Head of caudate nucleus (tissue), 42 donors: ENCODE measurements around the gene MYO7A.
A peak's percentile ranks its signal among the peaks of the same experiment; 100 is the strongest.

Experiments used
- DNase-seq, 42 donors: peaks; one replicate each; pipeline versions ENCODE4 v3.0.0 to v3.0.0-alpha.2; 2020 to 2021; ENCODE audit warnings: mixed read lengths in 7 of 42
- intact Hi-C: fragments of 100-400 bp; cut with DNase I; formaldehyde crosslinking; loops from one replicate; pipeline ENCODE4 v1.15.0; 2022

MYO7A gene

DNA sequence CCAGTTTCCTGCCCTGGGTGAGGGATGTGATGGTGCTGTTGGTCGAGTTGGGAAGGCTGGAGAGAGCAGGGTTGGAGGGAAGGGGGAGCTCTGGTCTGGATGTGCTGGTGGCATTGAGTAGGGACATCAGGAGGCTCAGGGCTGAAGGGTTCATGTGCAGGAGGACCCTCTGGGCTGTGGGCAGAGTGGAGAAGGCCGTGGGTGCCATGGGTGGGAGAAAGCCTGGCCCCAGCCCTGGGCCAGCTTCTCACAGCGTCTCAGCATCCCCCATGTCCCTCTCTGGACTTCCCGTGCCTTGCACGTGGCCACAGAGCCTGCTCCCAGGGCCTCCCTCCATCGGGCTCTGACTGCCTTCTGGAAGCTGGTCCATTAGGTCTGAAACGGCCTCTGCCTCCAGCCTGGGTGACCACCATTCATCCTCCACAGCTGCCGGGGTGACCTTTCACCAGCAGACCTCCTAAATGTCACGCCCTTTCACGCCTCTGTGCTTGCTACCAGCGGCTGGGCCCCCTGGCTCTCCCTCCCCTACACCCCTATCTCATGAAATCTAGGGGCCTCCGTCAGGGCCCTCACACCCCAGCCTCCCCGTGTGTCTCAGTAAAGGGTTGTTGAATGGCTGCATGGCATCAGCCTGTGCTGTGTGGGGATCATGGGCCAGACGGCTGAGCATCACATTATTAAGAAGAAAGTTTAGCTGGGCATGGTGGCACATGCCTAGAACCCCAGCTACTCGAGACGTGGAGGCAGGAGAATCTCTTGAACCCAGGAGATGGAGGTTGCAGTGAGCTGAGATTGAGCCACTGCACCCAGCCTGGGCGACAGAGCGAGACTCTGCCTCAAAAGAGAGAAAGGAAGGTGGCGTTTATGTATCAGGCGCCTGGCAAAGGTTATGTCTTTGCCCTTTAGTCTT lies 25.5 kb downstream of the MYO7A start:
- DNase-seq: no peak
- intact Hi-C loops: no loop called here

DNA sequence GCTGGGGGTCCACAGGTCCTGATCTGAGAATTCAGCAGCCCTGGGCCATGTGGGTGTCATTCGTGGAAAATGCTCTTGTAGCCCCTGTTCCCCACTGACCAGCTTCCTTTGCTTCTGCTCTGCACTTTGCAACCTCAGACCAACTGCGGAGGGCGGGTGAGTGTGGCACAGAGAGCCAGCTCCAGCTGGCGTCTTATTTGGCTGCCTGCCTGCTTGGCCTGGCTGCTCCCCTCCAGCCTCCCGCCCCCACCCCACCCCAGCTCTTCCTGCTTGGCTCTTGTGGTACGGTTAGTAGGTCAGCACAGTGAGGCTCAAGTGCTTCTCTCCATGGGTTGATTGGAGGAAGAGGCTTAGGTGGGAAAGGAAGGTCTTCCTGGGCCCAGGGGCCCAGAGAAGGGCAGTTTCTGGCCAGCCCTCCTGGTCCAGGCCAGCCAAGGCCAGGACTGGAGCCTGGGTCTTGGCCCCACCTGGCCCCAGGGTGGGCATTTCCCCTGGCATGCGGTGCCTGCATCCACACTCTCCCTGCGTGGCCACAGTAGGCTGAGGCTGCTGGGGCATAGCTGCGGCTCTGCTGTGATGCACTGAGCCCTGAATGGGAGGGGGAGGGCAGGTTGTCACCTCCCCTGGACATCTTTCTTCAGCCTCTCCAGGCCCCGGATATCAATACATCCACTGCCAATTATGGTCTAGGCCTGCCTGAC lies 26.5 kb downstream of the MYO7A start:
- DNase-seq: peak; percentile 64 to 92 (median 82)
- intact Hi-C loops: no loop called here

DNA sequence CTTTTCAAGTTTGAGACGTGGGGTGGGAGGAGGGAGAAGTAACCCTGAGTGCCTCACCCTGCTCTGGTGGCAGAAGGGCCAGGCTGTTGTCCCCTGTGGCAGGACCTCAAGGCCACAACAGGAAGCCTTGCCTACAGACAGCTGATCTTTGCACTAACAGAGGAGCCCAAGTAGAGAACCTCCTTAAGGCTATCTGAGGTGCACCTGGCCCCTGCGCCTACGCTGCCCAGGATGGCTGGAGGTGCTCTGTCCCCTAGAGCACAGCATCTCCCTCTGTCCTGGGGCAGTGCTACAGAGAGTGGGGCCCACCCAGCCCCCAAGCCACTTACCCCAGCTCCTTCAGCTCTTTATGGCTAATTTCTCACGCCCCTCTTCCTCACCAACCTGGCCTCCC lies 27.0 kb downstream of the MYO7A start:
- DNase-seq: no peak

DNA sequence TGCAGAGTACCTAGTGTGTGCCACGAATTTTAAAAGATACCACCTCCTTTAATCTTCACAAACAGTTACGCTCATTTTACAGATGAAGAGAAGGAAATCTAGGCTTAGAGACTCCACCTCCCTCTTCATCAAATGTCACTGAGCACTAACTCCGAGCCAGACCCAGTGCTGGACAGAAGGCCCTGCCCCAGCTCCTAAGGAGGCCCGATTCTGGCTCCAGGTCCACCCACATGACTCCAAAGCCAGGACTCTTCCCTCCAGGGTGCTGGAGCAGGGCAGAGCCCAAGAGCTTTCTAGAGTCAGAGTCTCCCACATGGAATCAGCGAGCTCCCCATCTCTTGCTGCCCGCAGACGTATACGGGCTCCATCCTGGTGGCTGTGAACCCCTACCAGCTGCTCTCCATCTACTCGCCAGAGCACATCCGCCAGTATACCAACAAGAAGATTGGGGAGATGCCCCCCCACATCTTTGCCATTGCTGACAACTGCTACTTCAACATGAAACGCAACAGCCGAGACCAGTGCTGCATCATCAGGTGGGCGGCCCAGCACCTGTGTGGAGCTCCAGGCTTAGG lies 27.6 kb downstream of the MYO7A start:
- no peak for DNase-seq
- intact Hi-C loops: no loop called here

More for the DNA sequence above, 27.0 kb downstream of the MYO7A start:
- intact Hi-C loops: no loop called here

DNA sequence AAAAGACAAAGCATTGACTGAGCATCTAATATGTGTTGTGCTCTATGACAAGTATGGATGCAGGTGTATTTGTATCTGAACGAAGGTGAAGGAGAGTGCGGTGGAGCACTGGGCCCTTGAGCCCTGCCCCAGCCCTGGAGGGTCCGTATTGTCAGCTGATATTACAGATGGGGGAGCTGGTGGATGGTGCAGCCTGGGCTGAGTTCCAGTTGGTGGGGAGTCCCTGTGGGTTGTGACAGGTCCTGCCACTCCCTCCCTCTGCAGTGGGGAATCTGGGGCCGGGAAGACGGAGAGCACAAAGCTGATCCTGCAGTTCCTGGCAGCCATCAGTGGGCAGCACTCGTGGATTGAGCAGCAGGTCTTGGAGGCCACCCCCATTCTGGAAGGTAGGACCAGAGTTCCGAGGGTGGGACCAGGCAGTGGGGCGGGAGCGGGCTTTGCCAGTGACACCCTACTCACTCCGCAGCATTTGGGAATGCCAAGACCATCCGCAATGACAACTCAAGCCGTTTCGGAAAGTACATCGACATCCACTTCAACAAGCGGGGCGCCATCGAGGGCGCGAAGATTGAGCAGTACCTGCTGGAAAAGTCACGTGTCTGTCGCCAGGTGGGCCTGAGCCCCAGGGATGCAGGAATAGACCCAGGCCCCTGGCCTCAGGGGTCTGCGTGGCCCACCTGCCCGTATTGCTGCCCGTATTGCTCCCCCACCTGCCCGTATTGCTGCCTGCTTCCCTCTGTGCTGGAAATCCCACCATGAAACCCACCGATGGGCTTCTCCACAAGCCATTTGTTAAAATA lies 28.6 kb downstream of the MYO7A start:
- no peak for DNase-seq
- intact Hi-C loops: no loop called here

DNA sequence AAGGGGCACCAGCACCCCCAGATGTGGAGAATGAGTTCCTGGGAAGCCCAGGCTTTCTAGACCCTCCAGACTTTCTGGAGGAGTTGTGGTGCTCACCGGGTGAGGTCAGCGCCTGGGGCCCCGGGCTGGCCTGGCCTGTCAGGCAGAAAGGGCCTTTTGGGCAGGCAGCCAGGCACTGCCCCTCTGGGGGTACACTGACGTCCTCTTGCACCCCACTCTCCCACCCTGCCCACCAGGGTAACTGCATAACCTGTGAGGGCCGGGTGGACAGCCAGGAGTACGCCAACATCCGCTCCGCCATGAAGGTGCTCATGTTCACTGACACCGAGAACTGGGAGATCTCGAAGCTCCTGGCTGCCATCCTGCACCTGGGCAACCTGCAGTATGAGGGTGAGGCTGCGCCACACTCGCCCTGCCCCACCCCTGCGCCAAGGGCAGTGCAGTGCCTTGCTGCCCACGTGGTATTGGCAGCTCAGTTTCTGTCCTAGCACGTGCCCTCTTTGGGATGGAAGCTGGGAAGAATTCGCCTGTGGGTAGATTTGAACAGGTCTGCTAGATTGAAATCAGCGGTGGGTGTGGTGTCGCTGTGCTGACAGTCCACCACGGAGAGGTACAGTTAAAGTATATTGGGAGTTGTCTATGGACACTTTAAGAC lies 30.1 kb downstream of the MYO7A start:
- intact Hi-C loops: no loop called here

DNA sequence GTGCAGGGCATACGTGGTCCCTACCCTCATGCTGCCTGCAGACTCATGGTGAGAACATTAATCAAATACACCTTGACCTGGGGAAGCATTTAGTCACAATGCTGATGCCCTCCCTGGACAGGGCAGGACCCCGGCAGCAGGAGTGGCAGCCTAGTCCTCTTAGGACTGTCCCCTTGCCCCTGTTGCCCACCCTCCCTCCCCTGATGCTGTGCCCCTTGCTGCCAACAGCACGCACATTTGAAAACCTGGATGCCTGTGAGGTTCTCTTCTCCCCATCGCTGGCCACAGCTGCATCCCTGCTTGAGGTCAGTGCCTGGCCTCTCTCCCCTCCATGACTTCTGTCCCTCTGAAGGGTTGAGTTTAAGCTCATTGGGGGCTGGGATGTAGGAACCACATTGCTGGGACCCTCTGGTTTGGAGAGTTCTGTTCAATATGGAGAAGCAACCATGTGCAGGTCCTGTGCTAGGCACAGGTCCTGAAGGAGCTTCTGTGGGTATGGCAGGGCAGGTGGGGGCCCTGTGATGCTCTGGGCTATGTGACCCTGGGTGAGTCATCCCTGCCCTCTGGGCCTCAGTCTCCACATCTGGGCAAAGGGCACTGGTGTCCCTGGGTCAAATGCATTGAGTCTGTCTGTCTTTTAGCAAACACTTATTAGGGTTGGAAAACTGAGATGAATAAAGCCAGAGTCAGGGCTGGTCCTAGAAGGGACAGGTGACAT lies 31.3 kb downstream of the MYO7A start:
- intact Hi-C loops: no loop called here
- no peak for DNase-seq

More for the DNA sequence above, 30.1 kb downstream of the MYO7A start:
- DNase-seq: no peak

DNA sequence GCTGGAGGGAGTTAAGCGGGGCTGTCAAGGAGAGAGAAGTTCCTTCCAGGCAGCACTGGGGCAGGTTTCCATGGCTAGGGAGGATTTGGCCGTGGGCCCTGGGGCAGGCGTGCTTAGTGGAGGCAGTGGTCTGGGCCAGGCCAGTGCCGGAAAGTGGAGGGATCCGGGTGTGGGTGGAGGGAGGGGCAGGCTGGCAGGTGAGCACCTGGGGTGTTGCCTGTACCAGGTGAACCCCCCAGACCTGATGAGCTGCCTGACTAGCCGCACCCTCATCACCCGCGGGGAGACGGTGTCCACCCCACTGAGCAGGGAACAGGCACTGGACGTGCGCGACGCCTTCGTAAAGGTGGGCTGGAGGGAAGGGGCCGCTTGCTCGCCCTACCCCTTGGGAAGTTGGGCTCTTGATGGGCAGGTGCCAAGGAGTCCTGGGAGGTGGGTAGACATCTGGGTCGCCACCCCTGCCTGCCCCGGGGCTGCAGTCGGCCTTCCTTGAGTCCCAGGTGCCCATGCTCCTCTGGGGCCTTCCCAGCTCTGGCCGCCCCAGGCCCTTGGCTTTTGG lies 32.0 kb downstream of the MYO7A start:
- intact Hi-C loops: no loop called here
- no peak for DNase-seq

DNA sequence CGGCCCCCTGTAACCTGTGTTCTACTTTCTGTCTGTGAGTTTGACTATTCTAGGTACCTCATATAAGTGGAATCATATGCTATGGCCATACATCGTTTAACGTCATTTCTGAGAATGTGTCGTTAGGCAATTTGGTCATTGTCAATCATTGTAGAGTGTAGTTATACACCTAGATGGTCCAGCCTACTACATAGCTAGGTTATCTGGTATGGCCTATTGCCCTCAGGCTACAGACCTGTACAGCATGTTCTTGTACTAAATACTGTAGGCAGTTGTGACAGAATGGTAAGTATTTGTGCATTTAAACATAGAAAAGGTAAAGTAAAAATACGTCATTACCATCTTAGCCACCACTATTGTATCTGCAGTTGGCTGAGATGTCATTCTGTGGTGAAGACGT lies 35.2 kb downstream of the MYO7A start:
- DNase-seq: no peak
- intact Hi-C loops: no loop called here

DNA sequence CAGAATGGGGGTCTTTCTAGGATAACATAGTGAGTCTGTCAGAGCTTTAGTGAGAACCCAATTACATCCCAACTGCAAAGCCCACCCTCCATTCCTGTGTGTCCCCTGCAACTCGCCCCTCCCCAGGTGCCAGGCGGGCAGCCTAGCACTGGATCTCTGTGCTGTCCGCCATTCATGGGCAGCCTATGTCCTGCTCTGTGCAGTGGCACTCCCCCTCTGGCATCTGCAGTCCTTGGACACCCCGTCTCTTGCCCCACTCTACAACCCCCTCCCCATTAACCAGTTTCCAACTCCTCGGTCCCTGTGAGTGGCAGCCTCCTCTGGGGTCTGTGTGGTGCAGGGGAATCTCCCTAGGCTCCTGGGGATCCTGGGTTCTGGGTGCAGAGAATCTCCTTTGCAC lies 37.0 kb downstream of the MYO7A start:
- intact Hi-C loops: no loop called here
- DNase-seq: no peak

DNA sequence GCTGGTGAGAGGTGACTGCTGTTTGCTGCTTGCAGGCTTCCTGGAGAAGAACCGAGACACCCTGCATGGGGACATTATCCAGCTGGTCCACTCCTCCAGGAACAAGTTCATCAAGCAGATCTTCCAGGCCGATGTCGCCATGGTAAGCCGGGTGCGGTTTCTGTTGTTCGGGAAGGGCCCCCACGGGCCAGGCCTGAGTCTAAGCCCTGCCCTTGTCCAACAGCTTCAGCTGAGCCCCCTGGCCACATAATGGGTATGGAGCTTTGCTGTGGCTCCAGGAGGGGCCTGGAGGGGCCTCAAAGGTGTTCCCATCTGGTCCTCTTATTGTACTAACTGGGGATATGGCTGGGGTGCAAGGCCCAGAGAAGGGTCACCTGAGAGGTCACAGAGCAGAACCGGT lies 38.0 kb downstream of the MYO7A start:
- intact Hi-C loops: no loop called here
- DNase-seq: no peak

DNA sequence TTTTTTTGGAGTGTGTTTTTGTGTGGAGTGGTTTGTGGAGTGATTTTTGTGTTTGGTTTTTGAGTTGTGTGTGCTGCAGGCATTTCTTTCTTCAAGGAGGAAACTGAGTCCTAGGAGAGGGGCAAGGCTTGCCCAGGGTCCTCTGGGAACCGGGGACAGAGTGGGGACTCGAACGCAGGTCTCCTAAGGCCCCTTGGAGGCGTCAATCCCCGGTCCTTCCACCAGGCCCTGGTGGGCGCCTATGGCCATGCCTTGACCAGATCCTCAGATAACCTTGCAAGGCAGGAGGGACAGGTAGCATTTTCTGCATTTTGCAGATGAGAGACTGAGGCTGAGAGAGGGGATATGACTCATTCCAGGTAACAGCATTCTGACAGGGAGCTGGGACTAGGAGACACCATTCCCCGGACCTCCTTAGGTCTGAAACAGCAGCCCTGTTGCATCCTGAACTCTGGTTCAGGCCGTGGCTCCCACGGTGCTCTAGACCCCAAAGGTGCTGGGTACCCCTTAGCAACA lies 39.1 kb downstream of the MYO7A start:
- DNase-seq: no peak
- intact Hi-C loops: no loop called here

DNA sequence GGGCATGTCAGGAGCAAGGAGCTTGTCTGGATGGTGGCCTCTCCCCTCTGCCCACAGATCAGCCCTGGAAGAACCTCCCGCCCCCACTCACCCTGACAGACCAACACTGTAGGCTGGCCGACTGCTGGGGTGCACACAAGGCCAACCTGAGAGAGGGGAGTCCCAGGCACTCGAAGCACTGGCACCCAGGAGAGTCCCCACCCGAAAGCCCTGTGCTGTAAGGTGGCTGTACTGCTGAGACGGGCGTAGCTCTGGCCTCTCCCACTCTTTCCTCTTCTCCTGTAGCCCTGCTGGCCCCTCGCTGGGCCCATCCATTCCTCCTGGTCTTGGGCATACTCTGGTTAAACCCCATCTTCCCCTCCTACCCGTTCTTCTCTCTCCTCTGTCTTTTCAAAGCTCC lies 39.7 kb downstream of the MYO7A start:
- intact Hi-C loops: no loop called here
- no peak for DNase-seq

DNA sequence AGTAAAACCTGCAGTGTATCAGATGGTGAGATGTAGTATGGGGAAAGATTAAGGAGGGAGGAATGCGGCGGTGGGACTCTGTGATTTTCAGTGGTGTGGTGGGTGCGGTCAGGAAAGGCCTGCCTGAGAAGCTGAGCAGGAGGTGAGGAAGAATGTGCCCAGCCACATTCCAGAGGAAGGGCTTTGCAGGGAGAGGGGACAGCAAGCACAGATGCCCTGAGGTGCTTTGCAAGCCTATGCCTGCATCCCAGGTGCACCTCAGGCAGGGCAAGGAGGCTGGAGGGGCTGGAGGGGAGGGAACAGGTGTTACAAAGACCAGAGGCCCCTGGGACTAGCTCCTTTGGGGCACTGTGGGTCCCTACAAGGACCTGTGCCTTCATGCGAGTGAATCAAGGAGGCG lies 42.1 kb downstream of the MYO7A start:
- no peak for DNase-seq
- intact Hi-C loops: no loop called here

DNA sequence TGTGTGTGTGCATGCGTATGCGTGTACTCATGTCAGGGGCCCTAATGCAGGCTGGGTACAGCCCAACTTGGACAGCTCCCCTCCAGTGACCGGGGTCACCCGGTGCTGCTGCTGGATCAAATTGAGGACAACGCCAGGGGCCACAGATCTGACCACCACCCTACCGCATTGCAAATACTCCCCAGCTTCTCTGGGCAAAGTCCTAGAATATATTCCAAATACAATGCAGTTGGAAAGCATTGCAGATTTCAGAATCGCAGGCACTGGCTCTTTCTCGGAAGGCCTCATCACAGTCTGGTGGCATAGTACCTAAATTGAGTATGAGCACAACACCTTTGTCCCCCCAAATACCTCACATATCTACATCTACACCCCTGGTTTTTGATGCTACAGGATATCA lies 43.2 kb downstream of the MYO7A start:
- intact Hi-C loops: no loop called here
- no peak for DNase-seq

DNA sequence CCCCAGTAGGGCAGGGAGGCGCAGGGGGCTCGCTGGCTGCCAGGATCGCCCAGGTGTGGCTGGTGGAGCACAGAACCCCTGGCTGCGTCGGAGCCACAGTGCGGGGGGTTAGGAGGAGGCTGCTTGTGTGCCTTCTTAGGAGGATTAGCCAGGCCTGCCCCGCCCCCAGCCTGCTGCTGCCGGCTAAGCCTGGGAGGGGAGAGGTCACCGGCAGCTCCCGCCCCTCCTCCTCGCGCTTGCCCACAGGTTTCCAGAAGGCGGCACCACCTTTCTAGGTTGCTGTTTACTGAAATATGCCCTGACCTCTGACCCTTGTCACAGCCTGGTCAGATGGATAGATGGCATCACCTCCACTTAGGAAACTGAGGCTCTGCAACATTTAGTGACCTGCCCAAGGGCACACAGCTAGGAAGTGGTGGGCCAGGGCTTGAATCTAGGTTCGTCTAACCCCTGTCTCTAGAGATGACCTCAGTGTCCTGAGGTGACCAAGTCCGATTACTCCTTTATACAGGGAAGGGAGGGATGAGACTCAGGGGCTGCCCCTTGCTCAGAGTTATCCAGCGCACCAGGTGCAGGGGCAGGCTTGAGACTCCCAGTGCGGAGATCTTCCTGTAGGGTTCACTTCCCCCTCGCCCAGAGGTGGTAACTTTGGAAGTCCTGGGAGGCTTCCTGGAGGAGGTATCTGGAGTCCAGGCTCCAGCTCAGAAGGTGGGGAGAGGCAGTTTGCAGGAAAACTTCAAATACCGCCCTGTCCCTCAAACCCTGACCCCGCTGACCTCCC lies 44.0 kb downstream of the MYO7A start:
- DNase-seq: no peak
- intact Hi-C loops: no loop called here

DNA sequence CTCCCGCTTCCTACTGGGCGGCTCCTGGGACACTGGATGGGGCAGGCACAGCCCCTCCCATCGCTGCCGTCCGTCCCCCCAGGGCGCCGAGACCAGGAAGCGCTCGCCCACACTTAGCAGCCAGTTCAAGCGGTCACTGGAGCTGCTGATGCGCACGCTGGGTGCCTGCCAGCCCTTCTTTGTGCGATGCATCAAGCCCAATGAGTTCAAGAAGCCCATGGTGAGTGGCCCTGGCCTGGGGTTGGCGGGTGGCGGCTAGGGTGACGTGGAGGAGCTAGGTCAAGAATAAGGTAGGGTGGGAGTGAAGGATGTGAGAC lies 44.6 kb downstream of the MYO7A start:
- intact Hi-C loops: no loop called here
- no peak for DNase-seq
